Activated T-cell treated with anti-CD3 and anti-CD28 coated beads, Interleukin-2, amount 50 U/mL, for 48 hours (primary cell): Measurements from ENCODE around the gene MPI.
"Not testable (repeated sequence)": the region's sequence is repeated elsewhere in the genome, so short reads cannot be mapped to it uniquely, and the experiment has no call there.

Source experiments
- DNase-seq, 2 experiments: peaks; one replicate each; pipeline ENCODE4 v3.0.0-alpha.2; 2020

MPI gene

GRCh38 chr15:74893627-74894026, 3.8 kb downstream of the MPI start:
- DNase-seq = no peak

- not testable (repeated sequence) for DNase-seq
These were observed 4.5 kb downstream of the MPI start for GRCh38 chr15:74894383-74894782.

- no peak for DNase-seq
These were observed 6.0 kb downstream of the MPI start for GRCh38 chr15:74895830-74896229.

- DNase-seq = no peak
These were observed 6.5 kb downstream of the MPI start for GRCh38 chr15:74896316-74896715.

GRCh38 chr15:74897300-74897701, 7.5 kb downstream of the MPI start:
- DNase-seq = no peak

GRCh38 chr15:74901612-74902063, 11.8 kb downstream of the MPI start:
- peak; percentile 67 to 76 for DNase-seq

GRCh38 chr15:74902295-74903075, 12.6 kb downstream of the MPI start:
- DNase-seq = no peak

GRCh38 chr15:74903676-74904075, 13.8 kb downstream of the MPI start:
- DNase-seq = no peak

- DNase-seq = no peak
These were observed 14.5 kb downstream of the MPI start for GRCh38 chr15:74904190-74904805.

- peak in 1 of 2 experiments; percentile 62 for DNase-seq
These were observed 16.2 kb downstream of the MPI start for GRCh38 chr15:74906067-74906449.

- peak; percentile 87 to 89 for DNase-seq
These were observed 16.8 kb downstream of the MPI start, which contains the start of gene FAM219B for GRCh38 chr15:74906450-74907162. TSS of gene FAM219B (minus strand) at chr15:74906851. CDS start at chr15:74906800, 51 bp downstream.

GRCh38 chr15:74907163-74907870, 17.5 kb downstream of the MPI start:
- no peak for DNase-seq

GRCh38 chr15:74908635-74909034, 18.8 kb downstream of the MPI start:
- DNase-seq = no peak

GRCh38 chr15:74913041-74913440, 23.2 kb downstream of the MPI start:
- DNase-seq = no peak

GRCh38 chr15:74913799-74914198, 24.0 kb downstream of the MPI start:
- DNase-seq = not testable (repeated sequence)

GRCh38 chr15:74917676-74918075, 27.8 kb downstream of the MPI start:
- DNase-seq = no peak

- DNase-seq = no peak
These were observed 30.6 kb downstream of the MPI start for GRCh38 chr15:74920456-74920855.

- no peak for DNase-seq
These were observed 34.7 kb downstream of the MPI start for GRCh38 chr15:74924525-74924924.

GRCh38 chr15:74928771-74929198, 38.9 kb downstream of the MPI start:
- DNase-seq = no peak

GRCh38 chr15:74933573-74933972, 43.7 kb downstream of the MPI start:
- no peak for DNase-seq

- DNase-seq = not testable (repeated sequence)
These were observed 45.4 kb downstream of the MPI start for GRCh38 chr15:74935193-74935592.

GRCh38 chr15:74937272-74937589, 47.4 kb downstream of the MPI start:
- no peak for DNase-seq
